ENCODE results near the gene UBN1. TPM values are rescaled to one million over a fixed set of nuclear protein-coding genes. Genes with fewer than 3 reads are reported as not detected.

Gene UBN1
- total and polyA plus RNA-seq, 2 of the 13 experiments (the other 11 are each of a cell fraction or from before 2014, with no cell fraction given), result 10.6 to 23.5 TPM

- H4K20me1 ChIP-seq (ENCODE audit: insufficient read depth, low read length), result no peaks in the 10 kb centered on the region
- peaks cover 16% of the 10 kb centered on the region for H3K79me2 ChIP-seq (ENCODE audit: insufficient read depth, low read length)
- in situ Hi-C loops (cut with HindIII; ENCODE audit: extremely low pct_ligation_motif_present, low pct_unique_long_range_greater_than_20kb) (no loop called here), intact Hi-C loops (cut with micrococcal nuclease; ENCODE audit: unreplicated experiment) (no loop called here)
- DNase-seq (ENCODE audit: low spot score) (no peak), FAIRE-seq (no peak), ATAC-seq (peak; percentile 59; the same call in 2 of the 3 replicates)
- H3K27ac ChIP-seq (ENCODE audit: extremely low read length, insufficient read depth, low read length), result no peak overlapping the region
- 93% methylated on average over 5 of the region's 5 CpGs for WGBS (ENCODE audit: low lambda C conversion rate)
- no peak overlapping the region for H3K4me2 ChIP-seq (ENCODE audit: low read depth, low read length)
- H3K36me3 ChIP-seq (replicated peaks in 1 of 2; ENCODE audit: control insufficient read depth in 1 of 2, insufficient read depth in 2 of 2, low read length in 2 of 2), result peaks cover 14 to 68% of the 10 kb centered on the region in 2 experiments
- ChIA-PET CTCF (ENCODE audit: low intra/inter-chr PET ratio, low total read pairs) (no interaction called here), POLR2A (no interaction called here)
- no peak overlapping the region for H3K4me3 ChIP-seq (replicated peaks in 1 of 3; ENCODE audit: insufficient read depth in 1 of 3, low read depth in 2 of 3, low read length in 3 of 3)
- no peak overlapping the region for H3K9ac ChIP-seq (ENCODE audit: insufficient read depth, low read depth, low read length)
- no peaks in the 10 kb centered on the region for H3K9me3 ChIP-seq (ENCODE audit: low read length)
- TF ChIP-seq ZBTB34 (CRISPR knock-in tag; IDR thresholded peaks at IDR 0.05) (no peak), POLR2A (IDR thresholded peaks at IDR 0.05; ENCODE audit: insufficient read depth in 1 of 2, low read depth in 2 of 2, low read length in 2 of 2) (0 out of 4 replicates have a peak, but pooled peaks of 1 of the 2 experiments have one; percentile 27)
- no peak overlapping the region for H2AFZ ChIP-seq (ENCODE audit: low read length)
- no peaks in the 10 kb centered on the region for H3K27me3 ChIP-seq (ENCODE audit: control insufficient read depth in 1 of 2, insufficient read depth in 2 of 2, low read length in 2 of 2)
- 0 out of 2 replicates have a peak, but pooled peaks cover 7% of the 10 kb centered on the region for H3K4me1 ChIP-seq (ENCODE audit: insufficient read depth, low read length)
- BruUV-seq (replicated peaks), result no TSS peak
These were observed 7.3 kb upstream of the UBN1 start for GRCh38 chr16:4839942-4840341.

DNA sequence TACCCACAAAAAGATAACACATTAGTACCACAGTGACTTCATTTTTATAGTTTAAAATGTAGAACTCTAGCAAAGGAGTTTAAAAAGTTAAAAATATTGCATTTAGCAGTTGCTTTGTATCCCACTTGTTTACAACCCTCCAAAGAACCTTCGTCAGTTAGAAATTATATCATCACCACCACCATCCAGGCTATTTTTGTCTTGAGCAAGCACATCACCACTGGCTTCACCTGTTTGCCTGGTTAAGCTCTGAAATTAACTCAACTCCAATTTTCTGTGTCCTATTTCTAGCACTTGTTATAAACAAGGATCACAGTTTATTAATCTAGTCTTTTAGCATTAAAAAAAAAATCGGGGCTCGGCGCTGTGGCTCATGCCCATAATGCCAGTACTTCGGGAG lies 6.3 kb upstream of the UBN1 start:
- DNase-seq (ENCODE audit: low spot score) (no peak), ATAC-seq (no peak), FAIRE-seq (no peak)
- Histone ChIP-seq H3K27ac (ENCODE audit: extremely low read length, insufficient read depth, low read length) (no peak overlapping the region), H3K27me3 (ENCODE audit: control insufficient read depth in 1 of 2, insufficient read depth in 2 of 2, low read length in 2 of 2) (no peaks in the 10 kb centered on the region), H2AFZ (ENCODE audit: low read length) (no peak overlapping the region), H4K20me1 (ENCODE audit: insufficient read depth, low read length) (peaks cover 6% of the 10 kb centered on the region), H3K9ac (ENCODE audit: insufficient read depth, low read depth, low read length) (no peak overlapping the region), H3K79me2 (ENCODE audit: insufficient read depth, low read length) (peaks cover 25% of the 10 kb centered on the region), H3K4me3 (replicated peaks in 1 of 3; ENCODE audit: insufficient read depth in 1 of 3, low read depth in 2 of 3, low read length in 3 of 3) (no peak overlapping the region), H3K36me3 (replicated peaks in 1 of 2; ENCODE audit: control insufficient read depth in 1 of 2, insufficient read depth in 2 of 2, low read length in 2 of 2) (peaks cover 14 to 63% of the 10 kb centered on the region in 2 experiments), H3K9me3 (ENCODE audit: low read length) (no peaks in the 10 kb centered on the region), H3K4me1 (ENCODE audit: insufficient read depth, low read length) (peaks cover 16% of the 10 kb centered on the region), H3K4me2 (ENCODE audit: low read depth, low read length) (no peak overlapping the region)
- 78% methylated on average over 5 of the region's 5 CpGs for WGBS (ENCODE audit: low lambda C conversion rate)
- in situ Hi-C loops (cut with HindIII; ENCODE audit: extremely low pct_ligation_motif_present, low pct_unique_long_range_greater_than_20kb), result no loop called here
- BruUV-seq (replicated peaks), result no TSS peak
- ChIA-PET POLR2A (no interaction called here), CTCF (ENCODE audit: low intra/inter-chr PET ratio, low total read pairs) (no interaction called here)
- intact Hi-C loops (cut with micrococcal nuclease; ENCODE audit: unreplicated experiment), result no loop called here
- TF ChIP-seq WIZ (CRISPR knock-in tag; IDR thresholded peaks at IDR 0.05), result no peak
- no peak for TF ChIP-seq SMAD9 (CRISPR knock-in tag; IDR thresholded peaks at IDR 0.05)
- TF ChIP-seq, protein P1, sequence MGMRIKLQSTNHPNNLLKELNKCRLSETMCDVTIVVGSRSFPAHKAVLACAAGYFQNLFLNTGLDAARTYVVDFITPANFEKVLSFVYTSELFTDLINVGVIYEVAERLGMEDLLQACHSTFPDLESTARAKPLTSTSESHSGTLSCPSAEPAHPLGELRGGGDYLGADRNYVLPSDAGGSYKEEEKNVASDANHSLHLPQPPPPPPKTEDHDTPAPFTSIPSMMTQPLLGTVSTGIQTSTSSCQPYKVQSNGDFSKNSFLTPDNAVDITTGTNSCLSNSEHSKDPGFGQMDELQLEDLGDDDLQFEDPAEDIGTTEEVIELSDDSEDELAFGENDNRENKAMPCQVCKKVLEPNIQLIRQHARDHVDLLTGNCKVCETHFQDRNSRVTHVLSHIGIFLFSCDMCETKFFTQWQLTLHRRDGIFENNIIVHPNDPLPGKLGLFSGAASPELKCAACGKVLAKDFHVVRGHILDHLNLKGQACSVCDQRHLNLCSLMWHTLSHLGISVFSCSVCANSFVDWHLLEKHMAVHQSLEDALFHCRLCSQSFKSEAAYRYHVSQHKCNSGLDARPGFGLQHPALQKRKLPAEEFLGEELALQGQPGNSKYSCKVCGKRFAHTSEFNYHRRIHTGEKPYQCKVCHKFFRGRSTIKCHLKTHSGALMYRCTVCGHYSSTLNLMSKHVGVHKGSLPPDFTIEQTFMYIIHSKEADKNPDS (CRISPR knock-in tag; IDR thresholded peaks at IDR 0.05), result no peak
- TF ChIP-seq SALL1 (CRISPR knock-in tag; IDR thresholded peaks at IDR 0.05), result no peak
- TF ChIP-seq GABPA (IDR thresholded peaks at IDR 0.05; ENCODE audit: low read depth, low read length), result no peak
- TF ChIP-seq GABPA (CRISPR knock-in tag; IDR thresholded peaks at IDR 0.05; ENCODE audit: low read depth), result no peak

Measured in HepG2 (cell line).